Activated CD4-positive, alpha-beta T cell treated with anti-CD3 and anti-CD28 coated beads, Interleukin-2, amount 50 U/mL, for 1 hour (primary cell): Measurements from ENCODE around the gene ZNF578.
"Not testable (repeated sequence)": the region's sequence is repeated elsewhere in the genome, so short reads cannot be mapped to it uniquely, and the experiment has no call there.

Source experiments
- DNase-seq: peaks from one replicate; pipeline ENCODE4 v3.0.0-alpha.2; 2020

Gene ZNF578

DNA sequence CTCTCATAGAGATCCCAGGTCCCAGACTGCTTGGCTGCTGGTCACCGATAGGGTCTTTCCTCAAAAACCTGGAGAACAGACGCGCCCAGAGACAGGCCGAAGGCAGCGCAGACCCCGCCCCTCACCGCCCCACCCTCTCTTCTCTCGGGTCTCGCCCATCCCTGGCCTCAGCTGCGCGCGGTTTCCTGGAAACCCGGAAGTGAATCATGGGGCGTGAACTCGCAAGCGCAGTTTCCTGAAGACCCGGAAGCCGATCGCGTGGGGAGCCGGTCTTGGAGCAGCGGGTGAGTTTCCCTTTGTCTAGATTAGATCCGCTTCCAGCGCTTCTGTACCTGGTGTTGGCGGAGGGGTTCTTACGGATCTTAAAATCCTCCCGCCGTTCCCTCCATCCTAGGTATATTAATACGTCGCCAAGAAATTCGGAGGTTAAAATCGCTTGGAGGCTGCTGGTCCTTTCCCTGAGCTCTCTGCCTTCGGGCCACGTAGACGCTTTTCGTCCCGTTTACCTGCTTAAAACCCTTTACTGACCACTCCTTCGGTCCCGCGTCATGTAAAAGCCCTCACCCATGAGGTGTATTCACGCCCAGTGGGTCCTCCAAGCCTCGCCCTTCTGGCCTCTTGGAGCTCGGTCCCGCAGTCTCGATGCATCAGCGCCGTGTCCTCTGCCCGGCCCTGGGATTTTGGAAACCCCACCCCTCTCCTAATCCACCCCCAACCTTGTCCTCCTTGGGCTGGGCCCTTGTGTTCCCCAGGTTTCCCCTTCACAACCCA, at the start of gene ZNF578:
Gene ZNF578, plus strand, starts transcription at position 230 of the 771 bp plus-strand sequence. CDS start 48,293 bp downstream, outside the sequence.
- DNase-seq = peak; percentile 44

DNA sequence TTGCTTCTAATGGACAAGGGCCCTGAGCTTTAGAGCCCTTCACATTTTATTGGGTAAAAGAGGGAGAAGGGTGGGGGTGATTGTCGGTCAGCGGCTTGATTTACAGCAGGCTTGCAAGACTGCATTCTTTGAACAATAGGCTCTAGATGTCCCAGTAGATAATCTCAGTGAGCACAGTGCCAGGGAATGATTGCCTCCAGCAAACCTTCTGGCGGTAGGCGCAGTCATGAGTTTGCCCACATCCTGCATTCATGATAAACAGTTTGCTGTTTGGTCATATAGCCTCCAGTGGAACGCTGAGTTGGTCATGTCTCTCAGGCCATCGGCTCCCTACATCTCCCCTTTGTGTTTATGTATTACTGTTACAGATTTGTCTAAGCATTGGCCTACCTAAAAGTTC, 43.1 kb upstream of the ZNF578 start:
- DNase-seq = no peak

DNA sequence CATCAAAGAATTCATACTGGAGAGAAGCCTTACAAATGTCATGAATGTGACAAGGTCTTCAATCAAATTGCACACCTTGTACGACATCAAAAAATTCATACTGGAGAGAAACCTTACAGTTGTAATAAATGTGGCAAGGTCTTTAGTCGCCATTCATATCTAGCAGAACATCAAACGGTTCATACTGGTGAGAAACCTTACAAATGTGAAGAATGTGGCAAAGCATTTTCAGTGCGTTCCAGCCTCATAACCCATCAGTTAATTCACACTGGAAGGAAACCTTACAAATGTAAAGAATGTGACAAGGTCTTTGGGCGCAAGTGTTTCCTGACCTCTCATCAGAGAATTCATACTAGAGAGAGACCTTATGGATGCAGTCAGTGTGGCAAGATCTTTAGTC, 37.6 kb upstream of the ZNF578 start:
- no peak for DNase-seq

DNA sequence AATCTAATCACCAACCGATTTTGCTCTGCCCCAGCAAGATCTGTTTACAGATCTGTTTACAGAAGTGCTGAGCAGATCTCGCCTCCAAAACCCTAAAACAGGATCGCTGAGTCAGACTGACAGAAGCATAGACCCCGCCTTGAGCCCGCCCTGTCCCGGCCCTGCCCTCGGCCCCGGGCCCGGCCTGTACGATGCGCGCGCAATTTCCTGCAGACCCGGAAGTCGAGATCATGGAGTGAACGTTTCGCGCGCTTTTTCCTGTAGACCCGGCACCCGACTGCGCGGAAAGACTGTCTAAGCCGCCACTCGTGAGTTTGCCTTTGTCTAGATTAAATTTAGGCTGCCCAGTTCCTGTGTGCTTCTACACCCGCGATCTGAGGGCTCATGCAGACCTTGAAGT, 24.4 kb upstream of the ZNF578 start, which contains the start of gene ZNF534:
Gene ZNF534, plus strand, starts transcription at position 212 of the 400 bp plus-strand sequence. CDS start 2,327 bp downstream, outside the sequence.
- DNase-seq = no peak

DNA sequence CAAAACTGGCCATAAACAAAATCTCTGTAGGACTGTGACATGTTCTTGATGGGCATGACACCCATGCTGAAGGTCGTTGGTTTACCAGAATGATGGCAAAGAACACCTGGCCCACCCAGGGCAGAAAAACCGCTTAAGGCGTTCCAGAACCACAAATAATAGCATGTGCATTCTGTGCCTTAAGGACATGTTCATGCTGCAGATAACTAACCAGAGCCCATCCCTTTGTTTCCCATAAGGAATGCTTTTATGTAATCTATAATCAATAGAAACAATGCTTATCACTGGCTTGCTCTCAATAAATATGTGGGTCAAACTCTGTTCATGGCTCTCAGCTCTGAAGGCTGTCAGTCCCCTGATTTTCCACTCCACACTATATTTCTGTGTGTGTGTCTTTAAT, 11.2 kb upstream of the ZNF578 start:
- no peak for DNase-seq

DNA sequence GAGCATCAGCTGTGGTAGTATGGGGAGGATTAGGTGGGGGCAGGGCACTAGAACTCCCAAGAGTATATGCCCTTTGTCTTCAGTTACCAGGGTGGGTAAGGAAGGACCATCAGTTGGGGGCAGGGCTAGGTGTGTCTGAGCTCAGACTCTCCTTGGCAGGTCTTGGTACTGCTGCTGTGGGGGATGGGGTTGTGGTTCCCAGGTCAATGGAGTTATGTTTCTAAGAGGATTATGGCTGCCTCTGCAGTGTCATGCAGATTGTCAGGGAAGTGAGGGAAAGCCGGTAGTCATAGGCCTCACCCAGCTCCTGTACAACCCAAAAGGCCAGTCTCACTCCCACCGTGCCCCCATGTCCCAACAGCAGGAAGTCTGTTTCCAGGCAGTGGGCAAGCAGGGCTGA, 8.8 kb upstream of the ZNF578 start:
- DNase-seq = no peak

DNA sequence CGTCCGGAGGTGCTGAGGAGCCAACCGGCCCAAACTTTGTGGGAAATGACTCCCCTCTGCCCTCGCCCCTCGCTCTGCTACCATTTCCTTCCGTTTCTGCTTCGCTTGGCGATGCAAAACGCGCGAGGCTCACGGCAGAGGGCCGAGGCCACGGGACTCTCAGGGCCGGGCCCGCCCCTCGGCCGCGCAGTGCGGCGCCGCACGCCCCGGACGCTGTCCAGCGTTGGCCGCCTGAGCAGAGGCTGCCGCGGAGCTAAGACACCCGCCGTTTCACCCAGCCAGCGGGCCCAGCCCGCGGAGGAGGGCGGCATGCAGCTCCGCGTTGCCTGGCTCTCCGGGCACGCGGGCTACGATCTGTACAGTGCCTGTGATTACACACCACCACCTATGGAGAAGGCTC, 2.1 kb upstream of the ZNF578 start:
- no peak for DNase-seq

DNA sequence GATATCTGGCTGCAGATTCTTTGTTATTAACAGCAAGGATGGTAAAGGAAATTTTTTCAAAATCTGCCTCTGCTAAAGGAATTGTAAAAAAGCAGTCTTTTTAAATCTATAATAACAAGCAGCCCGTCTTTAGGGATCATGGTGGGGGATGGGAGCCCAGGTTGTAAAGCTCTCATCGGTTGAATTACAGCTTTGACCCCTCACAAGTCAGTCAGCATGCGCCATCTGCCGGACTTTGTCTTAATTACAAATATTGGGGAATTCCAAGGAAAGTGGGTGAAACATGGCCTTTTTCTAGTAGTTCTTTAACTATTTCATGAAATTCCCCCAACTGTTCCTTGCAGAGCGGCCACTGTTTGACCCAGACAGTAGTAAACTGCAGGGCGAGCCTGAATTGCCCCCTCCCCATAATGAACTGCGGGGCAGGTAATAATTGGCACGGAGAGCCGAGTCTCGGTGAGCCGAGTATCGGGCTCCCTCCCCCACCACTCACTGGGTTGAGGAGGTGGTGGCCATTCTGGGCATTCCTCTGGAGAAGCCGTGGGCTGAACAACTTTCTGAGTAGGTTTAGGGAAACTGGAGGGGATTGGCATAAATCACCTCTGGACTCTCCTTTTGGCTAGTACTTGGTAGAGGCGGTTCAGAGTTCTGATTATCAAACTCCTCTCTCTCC, 11.6 kb downstream of the ZNF578 start:
- no peak for DNase-seq

DNA sequence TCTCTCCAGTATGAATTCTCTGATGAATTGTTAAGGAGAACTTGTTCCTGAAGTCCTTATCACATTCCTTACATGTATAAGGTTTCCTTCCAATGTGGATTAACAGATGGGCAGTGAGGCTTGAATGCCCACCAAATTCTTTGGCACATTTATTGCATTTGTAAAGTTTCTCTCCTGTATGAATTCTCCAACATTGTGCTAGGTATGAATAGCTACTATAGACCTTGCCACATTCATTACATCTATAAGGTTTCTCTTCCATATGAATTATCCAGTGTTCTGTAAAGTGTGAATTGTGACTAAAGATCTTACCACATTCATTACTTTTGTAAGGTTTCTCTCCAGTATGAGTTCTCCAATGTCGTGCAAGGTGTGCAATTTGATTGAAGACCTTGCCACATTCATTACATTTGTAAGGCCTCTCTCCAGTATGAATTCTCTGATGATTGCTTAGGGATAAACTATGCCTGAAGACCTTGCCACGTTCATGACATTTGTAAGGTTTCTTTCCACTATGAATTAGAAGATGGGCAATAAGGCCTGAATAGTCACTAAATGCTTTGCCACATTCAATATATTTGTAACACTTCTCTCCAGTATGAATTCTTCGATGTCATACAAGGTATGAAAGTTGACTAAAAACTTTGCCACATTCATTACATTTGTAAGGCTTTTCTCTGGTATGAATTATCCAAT, 20.4 kb downstream of the ZNF578 start:
- DNase-seq = no peak

DNA sequence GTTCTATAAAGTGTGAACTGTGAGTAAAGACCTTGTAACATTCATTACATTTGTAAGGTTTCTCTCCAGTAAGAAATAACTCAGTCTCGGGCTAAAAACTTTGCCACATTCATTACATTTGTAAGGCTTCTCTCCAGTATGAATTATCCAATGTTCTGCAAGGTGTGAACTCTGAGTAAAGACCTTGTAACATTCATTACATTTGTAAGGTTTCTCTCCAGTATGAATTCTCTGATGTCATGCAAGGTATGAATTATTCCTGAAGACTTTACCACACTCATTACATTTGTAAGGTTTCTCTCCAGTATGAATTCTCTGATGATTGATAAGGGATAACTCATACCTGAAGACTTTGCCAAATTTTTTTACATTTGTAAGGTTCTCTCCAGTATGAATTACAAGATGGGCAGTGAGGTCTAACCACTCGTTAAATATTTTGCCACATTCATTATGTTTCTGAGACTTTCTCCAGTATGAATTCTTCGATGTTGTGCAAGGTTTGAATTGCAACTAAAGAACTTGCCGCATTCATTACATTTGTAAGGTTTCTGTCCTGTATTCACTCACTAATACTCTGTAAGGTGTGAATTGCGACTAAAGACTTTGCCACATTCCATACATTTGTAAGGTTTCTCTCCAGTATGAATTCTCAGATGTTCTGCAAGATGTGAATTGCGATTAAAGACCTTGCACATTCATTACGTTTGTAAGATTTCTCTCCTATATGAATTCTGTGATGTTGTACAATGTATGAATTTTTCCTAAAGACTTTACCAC, 21.2 kb downstream of the ZNF578 start:
- no peak for DNase-seq

DNA sequence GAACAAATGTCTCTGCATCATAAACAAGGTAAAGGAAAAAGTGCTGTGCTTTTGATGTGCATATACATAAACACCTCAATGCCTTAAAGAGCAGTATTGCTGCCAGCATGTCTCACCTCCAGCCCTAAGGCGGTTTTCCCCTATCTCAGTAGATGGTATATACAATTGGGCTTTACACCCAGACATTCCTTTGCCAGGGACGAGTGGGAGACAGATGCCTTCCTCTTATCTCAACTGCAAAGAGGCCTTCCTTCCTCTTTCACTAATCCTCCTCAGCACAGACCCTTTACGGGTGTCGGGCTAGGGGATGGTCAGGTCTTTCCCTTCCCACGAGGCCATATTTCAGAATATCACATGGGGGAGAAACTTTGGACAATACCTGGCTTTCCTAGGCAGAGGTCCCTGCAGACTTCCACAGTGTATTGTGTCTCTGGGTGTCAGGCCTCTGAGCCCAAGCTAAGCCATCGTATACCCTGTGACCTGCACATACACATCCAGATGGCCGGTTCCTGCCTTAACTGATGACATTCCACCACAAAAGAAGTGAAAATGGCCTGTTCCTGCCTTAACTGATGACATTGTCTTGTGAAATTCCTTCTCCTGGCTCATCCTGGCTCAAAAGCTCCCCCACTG, 30.9 kb downstream of the ZNF578 start:
- DNase-seq = not testable (repeated sequence)

DNA sequence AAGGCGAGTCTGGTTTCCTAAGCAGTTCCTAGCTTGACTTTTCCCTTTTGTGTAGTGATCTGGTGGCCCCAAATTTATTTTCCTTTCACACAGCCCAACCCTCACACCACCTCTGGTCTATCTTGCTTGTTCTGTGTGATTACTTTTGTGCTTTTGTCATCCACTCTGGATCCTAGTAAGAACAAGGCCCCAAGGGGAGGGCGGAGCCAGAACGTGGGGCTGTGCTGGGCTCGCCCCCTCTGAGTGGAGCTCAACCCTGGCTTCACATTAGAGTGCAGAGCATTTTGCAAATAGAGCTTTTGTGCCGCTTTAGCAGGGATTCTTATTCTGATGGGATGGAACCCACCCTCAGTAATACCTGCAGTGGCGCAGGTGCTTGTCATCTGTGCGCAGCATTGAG, 31.7 kb downstream of the ZNF578 start:
- DNase-seq = not testable (repeated sequence)

DNA sequence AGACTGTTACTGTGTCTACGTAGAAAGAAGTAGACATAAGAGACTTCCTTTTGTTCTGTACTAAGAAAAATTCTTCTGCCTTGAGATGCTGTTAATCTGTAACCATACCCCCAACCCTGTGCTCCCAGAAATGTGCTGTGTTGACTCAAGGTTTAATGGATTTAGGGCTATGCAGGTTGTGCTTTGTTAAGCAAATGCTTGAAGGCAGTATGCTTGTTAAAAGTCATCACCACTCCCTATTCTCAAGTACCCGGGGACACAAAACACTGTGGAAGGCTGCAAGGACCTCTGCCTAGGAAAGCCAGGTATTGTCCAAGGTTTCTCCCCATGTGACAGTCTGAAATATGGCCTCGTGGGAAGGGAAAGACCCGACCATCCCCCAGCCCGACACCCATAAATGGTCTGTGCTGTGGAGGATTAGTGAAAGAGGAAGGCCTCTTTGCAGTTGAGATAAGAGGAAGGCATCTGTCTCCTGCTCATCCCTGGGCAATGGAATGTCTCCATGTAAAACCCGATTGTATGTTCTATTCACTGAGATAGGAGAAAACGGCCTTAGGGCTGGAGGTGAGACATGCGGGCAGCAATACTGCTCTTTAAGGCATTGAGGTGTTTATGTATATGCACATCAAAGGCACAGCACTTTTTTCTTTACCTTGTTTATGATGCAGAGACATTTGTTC, 32.3 kb downstream of the ZNF578 start:
- DNase-seq = not testable (repeated sequence)

DNA sequence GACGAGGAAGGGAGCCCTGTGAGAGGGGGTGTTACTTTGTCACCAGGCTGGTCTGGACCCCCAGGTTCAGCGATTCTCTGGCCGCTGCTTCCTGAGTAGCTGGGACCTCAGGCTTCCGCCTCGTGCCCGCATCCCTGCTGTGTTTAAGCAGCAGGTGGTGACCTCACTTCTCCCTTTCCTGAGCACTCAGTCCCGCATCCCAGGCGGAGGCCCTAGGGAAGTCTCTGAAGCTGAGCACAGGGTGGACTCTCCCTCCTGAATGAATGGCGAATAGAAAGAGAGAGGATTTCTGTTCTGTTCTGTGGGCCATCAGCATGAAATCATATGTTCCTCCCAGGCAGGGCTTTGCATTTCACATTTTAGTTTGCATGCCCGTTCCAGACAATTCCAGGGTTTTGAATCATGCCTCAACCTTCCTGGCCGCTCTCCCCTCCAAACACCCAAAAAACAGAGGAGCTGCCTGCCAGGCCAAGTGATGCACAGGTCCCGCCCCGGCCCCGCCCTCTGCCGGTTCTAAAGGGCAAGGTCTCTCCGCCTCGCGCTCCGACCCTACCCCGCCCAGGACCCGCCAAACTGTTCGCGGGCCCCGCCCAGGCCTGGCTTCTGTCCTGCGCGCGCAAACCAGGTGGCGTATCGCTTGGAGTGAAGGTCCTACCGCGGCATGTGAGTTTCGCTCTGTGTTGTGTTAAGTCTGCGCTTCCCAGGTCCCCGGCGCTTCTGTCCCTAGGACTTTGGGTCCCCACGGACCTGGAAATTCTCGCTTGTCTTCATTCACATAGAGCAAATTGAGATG, 39.0 kb downstream of the ZNF578 start:
- DNase-seq = no peak

DNA sequence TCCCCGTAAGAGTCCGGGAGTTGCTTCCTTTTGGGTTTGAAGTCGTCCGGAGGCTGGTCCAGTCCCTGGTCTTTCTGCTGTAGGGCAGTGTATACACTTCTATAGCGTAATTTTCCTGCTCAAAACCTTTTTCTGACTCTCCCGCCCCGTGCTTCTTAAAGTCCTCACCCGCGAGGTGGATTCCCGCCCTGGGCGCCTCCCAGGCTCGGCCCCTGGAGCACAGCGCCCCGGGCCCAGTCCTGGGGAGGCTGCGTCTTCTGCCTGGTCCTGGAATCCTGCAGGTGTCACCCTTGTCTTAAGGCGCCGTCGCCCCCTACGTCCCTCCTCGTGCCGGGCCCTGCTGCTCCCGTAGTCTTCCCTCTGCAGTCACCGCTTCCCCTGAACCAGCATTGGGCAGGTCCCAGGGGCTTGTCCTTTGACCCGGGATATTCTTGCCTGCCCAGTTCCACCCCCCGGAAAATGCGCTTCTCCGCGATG, 39.7 kb downstream of the ZNF578 start:
- DNase-seq = no peak

DNA sequence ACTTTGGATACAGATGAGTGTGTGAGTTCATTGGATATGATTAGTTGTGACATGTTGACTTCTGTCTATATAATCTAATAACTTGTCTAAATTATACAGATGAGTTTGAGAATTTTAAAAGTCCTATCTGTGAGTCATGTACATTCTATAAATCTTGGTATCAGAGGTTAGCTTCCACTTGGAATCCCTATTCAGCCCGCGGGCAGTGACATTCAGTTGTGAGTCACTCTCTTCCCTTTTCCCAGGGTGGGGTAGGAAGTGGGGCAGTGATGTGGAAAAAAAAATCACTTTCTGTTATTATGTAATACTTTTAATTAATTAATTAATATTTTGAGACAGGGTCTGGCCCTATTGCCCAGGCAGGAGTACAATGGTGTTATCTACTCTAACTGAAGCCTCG, 41.2 kb downstream of the ZNF578 start:
- no peak for DNase-seq

DNA sequence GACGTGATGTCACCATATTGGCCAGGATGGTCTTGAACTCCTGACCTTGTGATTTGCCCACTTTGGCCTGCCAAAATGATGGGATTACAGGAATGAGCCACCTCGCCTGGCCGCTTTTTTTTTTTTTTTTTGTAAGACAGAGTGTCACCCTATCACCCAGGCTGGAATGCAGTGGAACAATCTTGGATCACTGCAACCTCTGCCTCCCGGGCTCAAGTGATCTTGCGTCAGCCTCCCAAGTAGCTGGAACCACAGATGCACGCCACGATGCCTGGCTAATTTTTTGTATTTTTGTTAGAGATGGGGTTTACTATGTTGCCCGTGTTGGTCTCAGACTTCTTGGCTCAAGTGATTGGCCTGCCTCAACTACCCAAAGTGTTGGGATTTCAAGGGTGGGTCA, 45.2 kb downstream of the ZNF578 start:
- DNase-seq = no peak

DNA sequence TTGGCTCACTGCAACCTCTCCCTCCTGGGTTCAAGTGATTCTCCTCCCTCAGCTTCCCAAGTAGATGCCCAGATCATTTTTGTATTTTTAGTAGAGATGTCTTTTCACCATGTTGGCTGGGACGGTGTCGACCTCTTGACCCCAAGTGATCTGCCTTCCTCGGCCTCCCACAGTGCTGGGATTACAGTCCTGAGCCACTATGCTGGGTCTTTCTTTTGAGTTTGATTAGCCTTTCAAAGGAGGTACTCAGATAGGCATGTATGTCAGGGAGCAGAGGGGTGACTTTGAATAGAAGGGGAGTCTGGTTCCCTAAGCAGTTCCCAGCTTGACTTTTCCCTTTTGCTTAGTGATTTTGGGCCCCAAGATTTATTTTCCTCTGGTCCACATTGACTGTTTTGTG, 47.1 kb downstream of the ZNF578 start:
- not testable (repeated sequence) for DNase-seq

DNA sequence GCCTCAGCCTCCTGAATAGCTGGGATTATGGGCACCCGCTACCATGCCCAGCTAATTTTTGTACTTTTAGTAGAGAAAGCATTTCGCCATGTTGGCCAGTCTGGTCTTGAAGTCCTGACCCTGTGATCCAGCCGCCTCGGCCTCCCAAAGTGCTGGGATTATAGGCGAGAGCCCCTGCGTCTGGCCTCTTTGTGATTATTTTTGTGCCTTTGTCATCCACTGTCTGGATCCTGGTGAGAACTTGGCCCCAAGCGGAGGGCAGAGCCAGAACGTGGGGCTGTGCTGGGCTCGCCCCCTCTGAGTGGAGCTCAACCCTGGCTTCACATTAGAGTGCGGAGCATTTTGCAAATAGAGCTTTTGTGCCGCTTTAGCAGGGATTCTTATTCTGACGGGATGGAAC, 47.6 kb downstream of the ZNF578 start:
- DNase-seq = not testable (repeated sequence)

DNA sequence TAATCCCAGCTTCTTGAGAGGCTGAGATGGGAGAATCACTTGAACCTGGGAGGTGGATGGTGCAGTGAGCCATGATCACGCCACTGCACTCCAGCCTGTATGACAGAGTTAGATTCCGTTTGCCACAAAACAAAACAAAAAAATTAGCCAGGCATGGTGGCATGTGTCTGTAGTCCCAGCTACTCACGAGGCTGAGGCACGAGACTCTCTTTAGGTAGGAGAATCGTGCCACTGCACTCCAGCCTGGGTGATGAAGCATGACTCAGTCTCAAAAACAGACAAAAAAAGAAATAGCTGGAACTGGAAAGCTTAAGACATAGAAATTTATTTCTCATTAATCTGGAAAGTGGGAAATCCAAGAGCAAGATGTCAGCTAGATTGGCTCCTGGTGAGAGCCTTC, 53.9 kb downstream of the ZNF578 start:
- DNase-seq = no peak

DNA sequence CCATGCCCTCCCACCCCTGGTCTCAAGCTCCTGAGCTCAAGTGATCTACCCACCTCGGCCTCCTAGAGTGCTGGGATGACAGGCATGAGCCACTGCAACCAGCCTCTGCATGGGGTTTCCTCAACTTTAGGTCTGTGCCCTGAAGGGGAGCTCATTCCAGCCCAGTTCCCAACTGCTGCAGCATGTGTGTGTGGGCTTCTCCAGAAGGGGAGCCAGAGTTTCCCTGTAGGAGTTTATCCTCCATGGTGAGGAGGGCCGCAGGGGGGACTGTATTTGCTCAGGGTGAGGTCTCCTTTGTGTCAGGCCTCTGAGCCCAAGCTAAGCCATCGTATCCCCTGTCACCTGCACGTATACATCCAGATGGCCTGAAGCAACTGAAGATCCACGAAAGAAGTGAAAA, 62.8 kb downstream of the ZNF578 start:
- DNase-seq = no peak
